ENCODE results near the gene ZNF618.

- no peak for TF ChIP-seq POLR2A (IDR thresholded peaks at IDR 0.05)
- TF ChIP-seq, protein P1, sequence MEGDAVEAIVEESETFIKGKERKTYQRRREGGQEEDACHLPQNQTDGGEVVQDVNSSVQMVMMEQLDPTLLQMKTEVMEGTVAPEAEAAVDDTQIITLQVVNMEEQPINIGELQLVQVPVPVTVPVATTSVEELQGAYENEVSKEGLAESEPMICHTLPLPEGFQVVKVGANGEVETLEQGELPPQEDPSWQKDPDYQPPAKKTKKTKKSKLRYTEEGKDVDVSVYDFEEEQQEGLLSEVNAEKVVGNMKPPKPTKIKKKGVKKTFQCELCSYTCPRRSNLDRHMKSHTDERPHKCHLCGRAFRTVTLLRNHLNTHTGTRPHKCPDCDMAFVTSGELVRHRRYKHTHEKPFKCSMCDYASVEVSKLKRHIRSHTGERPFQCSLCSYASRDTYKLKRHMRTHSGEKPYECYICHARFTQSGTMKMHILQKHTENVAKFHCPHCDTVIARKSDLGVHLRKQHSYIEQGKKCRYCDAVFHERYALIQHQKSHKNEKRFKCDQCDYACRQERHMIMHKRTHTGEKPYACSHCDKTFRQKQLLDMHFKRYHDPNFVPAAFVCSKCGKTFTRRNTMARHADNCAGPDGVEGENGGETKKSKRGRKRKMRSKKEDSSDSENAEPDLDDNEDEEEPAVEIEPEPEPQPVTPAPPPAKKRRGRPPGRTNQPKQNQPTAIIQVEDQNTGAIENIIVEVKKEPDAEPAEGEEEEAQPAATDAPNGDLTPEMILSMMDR (IDR thresholded peaks at IDR 0.05), result no peak
Observed at GRCh38 chr9:113901221-113901688, 25.1 kb downstream of the ZNF618 start.

Measured in stomach (tissue), 4 donors.